ENCODE measurements around the gene DPF3.

DNA sequence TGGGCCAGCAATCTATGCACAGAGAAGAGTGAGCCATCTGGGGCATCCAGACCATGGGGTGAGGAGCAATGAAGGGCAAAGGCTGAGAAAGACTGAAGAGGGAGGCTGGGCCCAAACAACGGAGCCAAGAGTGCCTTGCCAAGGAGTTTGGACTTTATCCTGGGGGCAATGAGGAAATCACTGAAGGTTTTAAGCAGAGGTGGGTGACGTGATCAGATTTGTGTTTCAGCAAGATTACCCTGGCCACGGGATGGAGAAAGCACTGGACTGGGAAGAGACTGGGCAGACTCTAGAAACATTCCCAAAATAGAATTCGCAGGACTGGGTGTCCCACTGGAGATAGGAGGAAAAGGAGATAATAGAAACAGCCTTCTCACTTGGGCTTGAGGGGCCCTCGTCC is 65.3 kb downstream of the DPF3 start:
- TF ChIP-seq, protein P1, sequence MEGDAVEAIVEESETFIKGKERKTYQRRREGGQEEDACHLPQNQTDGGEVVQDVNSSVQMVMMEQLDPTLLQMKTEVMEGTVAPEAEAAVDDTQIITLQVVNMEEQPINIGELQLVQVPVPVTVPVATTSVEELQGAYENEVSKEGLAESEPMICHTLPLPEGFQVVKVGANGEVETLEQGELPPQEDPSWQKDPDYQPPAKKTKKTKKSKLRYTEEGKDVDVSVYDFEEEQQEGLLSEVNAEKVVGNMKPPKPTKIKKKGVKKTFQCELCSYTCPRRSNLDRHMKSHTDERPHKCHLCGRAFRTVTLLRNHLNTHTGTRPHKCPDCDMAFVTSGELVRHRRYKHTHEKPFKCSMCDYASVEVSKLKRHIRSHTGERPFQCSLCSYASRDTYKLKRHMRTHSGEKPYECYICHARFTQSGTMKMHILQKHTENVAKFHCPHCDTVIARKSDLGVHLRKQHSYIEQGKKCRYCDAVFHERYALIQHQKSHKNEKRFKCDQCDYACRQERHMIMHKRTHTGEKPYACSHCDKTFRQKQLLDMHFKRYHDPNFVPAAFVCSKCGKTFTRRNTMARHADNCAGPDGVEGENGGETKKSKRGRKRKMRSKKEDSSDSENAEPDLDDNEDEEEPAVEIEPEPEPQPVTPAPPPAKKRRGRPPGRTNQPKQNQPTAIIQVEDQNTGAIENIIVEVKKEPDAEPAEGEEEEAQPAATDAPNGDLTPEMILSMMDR (IDR thresholded peaks at IDR 0.05): no peak
- TF ChIP-seq POLR2AphosphoS5 (IDR thresholded peaks at IDR 0.05): no peak
- TF ChIP-seq POLR2A (IDR thresholded peaks at IDR 0.05): no peak
